Neural cell (in vitro differentiated cells): ENCODE measurements around the gene NTMT1. TPM values are rescaled to one million over a fixed set of nuclear protein-coding genes. Genes with fewer than 3 reads are reported as not detected.

Source experiments
- H2AFZ ChIP-seq: fragments of 200-600, 300-800 bp; sonication (generic), shearing (Covaris generic); 2 replicates; pipeline ENCODE4 v1.6.0; 2014; ENCODE audit warnings: low read depth, mild to moderate bottlenecking, antibody characterized with exemption, low read length, moderate library complexity
- H3F3A ChIP-seq: fragments of 200-600 bp; shearing (Covaris generic); 2 replicates; pipeline ENCODE4 v1.6.1; 2016; ENCODE audit warnings: mild to moderate bottlenecking, moderate library complexity, mixed read lengths, antibody characterized with exemption, low read length; ENCODE audit not compliant: insufficient read depth, poor library complexity, severe bottlenecking
- H3K27ac ChIP-seq: fragments of 200-600, 300-800 bp; sonication (generic), shearing (Covaris generic); 2 replicates; pipeline ENCODE4 v1.5.1; 2014; ENCODE audit warnings: mild to moderate bottlenecking, low read length, moderate library complexity
- H3K27me3 ChIP-seq: fragments of 300-800, 200-600 bp; sonication (generic), shearing (Covaris generic); 2 replicates; pipeline ENCODE4 v1.6.0; 2014; ENCODE audit warnings: mild to moderate bottlenecking, low read depth, low read length, moderate library complexity; ENCODE audit not compliant: insufficient read depth
- H3K36me3 ChIP-seq: fragments of 300-800, 200-600 bp; sonication (generic), shearing (Covaris generic); 2 replicates; pipeline ENCODE4 v1.5.1; 2014; ENCODE audit warnings: mild to moderate bottlenecking, antibody characterized with exemption, low read length, moderate library complexity; ENCODE audit not compliant: insufficient read depth
- H3K4me2 ChIP-seq: fragments of 300-800, 200-600 bp; sonication (generic), shearing (Covaris generic); 2 replicates; pipeline ENCODE4 v1.6.0; 2014; ENCODE audit warnings: mild to moderate bottlenecking, low read length
- H3K4me3 ChIP-seq: fragments of 300-800, 200-600 bp; sonication (generic), shearing (Covaris generic); 2 replicates; pipeline ENCODE4 v1.5.1; 2014; ENCODE audit warnings: mild to moderate bottlenecking, low read length, moderate library complexity
- H3K79me2 ChIP-seq: fragments of 200-600 bp; shearing (Covaris generic); replicated peaks from 2 replicates; pipeline ENCODE4 v1.6.0; 2014; ENCODE audit warnings: mild to moderate bottlenecking, low read length, moderate library complexity; ENCODE audit not compliant: insufficient read depth
- H3K9ac ChIP-seq: fragments of 300-800, 200-600 bp; sonication (generic), shearing (Covaris generic); 2 replicates; pipeline ENCODE4 v1.6.1; 2016; ENCODE audit warnings: mild to moderate bottlenecking, low read length, mixed read lengths
- H3K9me2 ChIP-seq: fragments of 200-600 bp; shearing (Covaris generic); 2 replicates; pipeline ENCODE4 v1.6.1; 2016; ENCODE audit warnings: mild to moderate bottlenecking, low read length, mixed read lengths; ENCODE audit not compliant: insufficient read depth
- H3K9me3 ChIP-seq: fragments of 200-600, 300-800 bp; sonication (generic), shearing (Covaris generic); 2 replicates; pipeline ENCODE4 v1.6.1; 2016; ENCODE audit warnings: mild to moderate bottlenecking, mixed run types, low read length, moderate library complexity, mixed read lengths
- H4K20me1 ChIP-seq: fragments of 200-600 bp; shearing (Covaris generic); 2 replicates; pipeline ENCODE4 v1.6.1; 2016; ENCODE audit warnings: mild to moderate bottlenecking, mixed run types; ENCODE audit not compliant: insufficient read depth
- CTCF ChIP-seq: fragments of 450-650 bp; IDR thresholded peaks from 2 replicates; pipeline ENCODE4 v1.5.1; 2014; ENCODE audit warnings: antibody characterized with exemption, mild to moderate bottlenecking, moderate library complexity; ENCODE audit not compliant: poor library complexity, severe bottlenecking
- EP300 ChIP-seq: fragments of 450-650 bp; conservative IDR thresholded peaks from 2 replicates; pipeline ENCODE4 v1.6.1; 2014; ENCODE audit warnings: antibody characterized with exemption, mild to moderate bottlenecking, moderate library complexity; ENCODE audit not compliant: poor library complexity, severe bottlenecking
- EZH2 ChIP-seq: fragments of 200-600, 300-800 bp; shearing (Covaris generic), sonication (generic); IDR thresholded peaks from 2 replicates; pipeline ENCODE4 v1.6.1; 2014; ENCODE audit warnings: antibody characterized with exemption, low read length, borderline replicate concordance, mild to moderate bottlenecking; ENCODE audit not compliant: insufficient read depth, poor library complexity, severe bottlenecking
- MXI1 ChIP-seq: fragments of 450-650 bp; conservative IDR thresholded peaks from 2 replicates; pipeline ENCODE4 v1.6.1; 2014; ENCODE audit warnings: antibody characterized with exemption, mild to moderate bottlenecking; ENCODE audit not compliant: poor library complexity, severe bottlenecking
- POLR2AphosphoS5 ChIP-seq: IDR thresholded peaks from 2 replicates; pipeline ENCODE4 v1.6.1; 2012
- RAD21 ChIP-seq: fragments of 450-650 bp; conservative IDR thresholded peaks from 2 replicates; pipeline ENCODE4 v1.6.1; 2014; ENCODE audit warnings: antibody characterized with exemption, mild to moderate bottlenecking, moderate library complexity
- REST ChIP-seq: IDR thresholded peaks from 2 replicates; pipeline ENCODE4 v1.6.1; 2012; ENCODE audit warnings: borderline replicate concordance
- SMC3 ChIP-seq: fragments of 450-650 bp; conservative IDR thresholded peaks from 2 replicates; pipeline ENCODE4 v1.6.1; 2014; ENCODE audit warnings: antibody characterized with exemption, mild to moderate bottlenecking, moderate library complexity; ENCODE audit not compliant: poor library complexity
- TAF1 ChIP-seq: IDR thresholded peaks from 2 replicates; pipeline ENCODE4 v1.6.1; 2012; ENCODE audit warnings: low read depth
- polyA plus RNA-seq: library from polyadenylated mRNA; depleted of rRNA; stranded (reverse); fragments of >200 nt; gene quantifications from 2 replicates; pipeline ENCODE4 v1.2.3, GENCODE V29; 2014

NTMT1 gene
- polyA plus RNA-seq, 1 donor from 2014 or later: 35.9 TPM

- H3K27ac ChIP-seq: no peak overlapping the region
- no peaks in the 10 kb centered on the region for H3K27me3 ChIP-seq
- TF ChIP-seq EP300 (no peak), POLR2AphosphoS5 (no peak), SMC3 (no peak), REST (no peak), TAF1 (no peak), EZH2 (no peak), CTCF (no peak), MXI1 (no peak), RAD21 (no peak)
These were observed 22.8 kb downstream of the NTMT1 start for GRCh38 chr9:129648764-129649115.

DNA sequence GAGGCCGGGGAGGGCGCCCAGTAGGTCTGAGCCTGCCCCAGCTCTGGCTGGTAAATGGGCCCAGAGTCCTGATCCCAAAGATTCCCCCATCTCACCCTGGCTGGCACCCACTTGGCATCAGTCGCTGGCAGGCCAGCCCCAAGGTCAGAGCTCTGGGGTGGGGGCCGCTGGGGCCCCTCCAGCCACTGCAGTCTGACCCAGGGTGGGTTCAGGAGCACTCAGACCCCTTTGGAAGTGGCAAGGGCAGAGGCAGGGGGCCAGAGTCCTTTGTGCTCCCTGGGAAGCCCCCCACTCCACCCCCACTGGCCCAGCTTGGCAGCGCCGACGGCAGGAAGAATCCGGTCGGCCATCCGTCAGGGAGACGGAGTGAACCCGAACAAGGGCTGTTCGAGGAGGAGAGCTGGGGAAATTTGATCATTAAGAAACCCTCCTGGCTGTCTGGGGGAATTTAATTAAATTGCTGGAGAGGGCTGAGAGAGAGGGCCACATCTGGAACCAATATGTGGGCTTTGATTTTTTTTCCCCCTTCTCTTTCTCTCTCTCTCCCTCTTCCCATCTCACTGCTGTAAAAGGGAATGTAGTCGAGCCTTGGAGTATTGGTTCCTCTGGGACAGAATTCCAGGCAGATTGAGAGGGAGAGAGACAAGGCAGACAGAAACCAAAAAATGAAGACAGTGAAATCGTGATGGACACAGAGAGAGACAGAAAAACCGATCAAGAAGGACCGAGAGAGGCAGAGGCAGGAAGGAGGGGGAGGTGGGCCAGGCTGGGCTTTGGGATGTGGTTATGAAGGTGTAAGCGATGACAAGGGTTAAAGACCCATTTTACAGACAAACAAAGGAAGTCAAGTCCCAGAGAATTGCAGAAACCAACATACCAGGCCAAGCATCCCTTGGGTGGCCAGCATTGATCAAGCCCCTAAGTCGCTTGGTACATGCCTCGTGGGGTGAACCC, 24.0 kb downstream of the NTMT1 start:
- Histone ChIP-seq H2AFZ (no peak overlapping the region), H4K20me1 (no peaks in the 10 kb centered on the region), H3K9me3 (no peaks in the 10 kb centered on the region), H3F3A (no peaks in the 10 kb centered on the region), H3K9ac (no peak overlapping the region), H3K9me2 (no peaks in the 10 kb centered on the region), H3K4me2 (no peak overlapping the region), H3K4me3 (no peak overlapping the region), H3K79me2 (no peaks in the 10 kb centered on the region), H3K27ac (no peak overlapping the region), H3K27me3 (no peaks in the 10 kb centered on the region), H3K36me3 (no peaks in the 10 kb centered on the region)
- TF ChIP-seq EZH2 (no peak), REST (no peak), SMC3 (no peak), MXI1 (no peak), POLR2AphosphoS5 (no peak), CTCF (no peak), RAD21 (no peak), EP300 (no peak), TAF1 (no peak)

More at GRCh38 chr9:129648764-129649115, 22.8 kb downstream of the NTMT1 start:
- Histone ChIP-seq H3K4me3 (no peak overlapping the region), H3K36me3 (no peaks in the 10 kb centered on the region), H2AFZ (no peak overlapping the region), H3K9me2 (no peaks in the 10 kb centered on the region), H4K20me1 (no peaks in the 10 kb centered on the region), H3F3A (no peaks in the 10 kb centered on the region), H3K4me2 (no peak overlapping the region), H3K79me2 (no peaks in the 10 kb centered on the region), H3K9ac (no peak overlapping the region), H3K9me3 (no peaks in the 10 kb centered on the region)
